IMR-90 (cell line): Measurements from ENCODE around the gene JAKMIP2. TPM values are rescaled to one million over a fixed set of nuclear protein-coding genes. Genes with fewer than 3 reads are reported as not detected.

Experiments used
- ATAC-seq: fragments of 200-7000 bp; cut with Tn5 transposase; 2 replicates; pipeline ENCODE4 v1.9.1; 2020; ENCODE audit warnings: low read depth, mild to moderate bottlenecking, moderate library complexity
- BruUV-seq: library from RNA; stranded (reverse); fragments of 400-500 nt; replicated peaks from 2 replicates; lab custom pipeline; 2021; lab: Mats Ljungman, UMichigan
- CTCF ChIA-PET: fragments of 300-600 bp; formaldehyde crosslinking; extraction: SDS; loops from one replicate; lab custom pipeline; 2021; ENCODE audit warnings: antibody characterized with exemption; lab: Yijun Ruan, JAX
- POLR2A ChIA-PET: fragments of 300-600 bp; sonication (Branson Sonifier 250); formaldehyde crosslinking; loops from one replicate; lab custom pipeline; 2022; ENCODE audit warnings: antibody characterized with exemption; ENCODE audit not compliant: unreplicated experiment; lab: Charles Lee
- DNase-seq: peaks from one replicate; pipeline ENCODE4 v3.0.0; 2013
- H2AFZ ChIP-seq: replicated peaks from 2 replicates; pipeline ENCODE3; 2013; ENCODE audit warnings: low read length, mild to moderate bottlenecking; ENCODE audit not compliant: poor library complexity
- H2AK5ac ChIP-seq: 2 replicates; pipeline ENCODE4 v1.6.1; 2013; ENCODE audit warnings: low read depth, low read length, inconsistent platforms
- H2AK9ac ChIP-seq: replicated peaks from 2 replicates; pipeline ENCODE3; 2013; ENCODE audit warnings: mild to moderate bottlenecking, low read depth, low read length, moderate library complexity; ENCODE audit not compliant: poor library complexity
- H2BK120ac ChIP-seq: 2 replicates; pipeline ENCODE4 v1.6.1; 2013; ENCODE audit warnings: low read depth, low read length, inconsistent platforms
- H2BK15ac ChIP-seq: 3 replicates; pipeline ENCODE4 v1.6.1; 2013; ENCODE audit warnings: low read depth, low read length, inconsistent platforms
- H2BK20ac ChIP-seq: 2 replicates; pipeline ENCODE4 v1.6.1; 2013; ENCODE audit warnings: low read depth, mild to moderate bottlenecking, inconsistent platforms, low read length, moderate library complexity
- H2BK5ac ChIP-seq: 2 replicates; pipeline ENCODE4 v1.6.1; 2013; ENCODE audit warnings: mild to moderate bottlenecking, low read depth, low read length, inconsistent platforms; ENCODE audit not compliant: poor library complexity, severe bottlenecking
- H3K14ac ChIP-seq: replicated peaks from 2 replicates; pipeline ENCODE4 v1.6.1; 2013; ENCODE audit warnings: low read depth, low read length, inconsistent platforms
- H3K18ac ChIP-seq: 2 replicates; pipeline ENCODE4 v1.6.1; 2013; ENCODE audit warnings: low read depth, low read length, control low read depth
- H3K23ac ChIP-seq: 2 replicates; pipeline ENCODE4 v1.6.1; 2013; ENCODE audit warnings: low read depth, low read length, inconsistent platforms
- H3K27ac ChIP-seq: 2 replicates; pipeline ENCODE4 v1.5.1; 2013; ENCODE audit warnings: mild to moderate bottlenecking, control low read depth, low read length; ENCODE audit not compliant: insufficient read depth
- H3K27me3 ChIP-seq: 2 replicates; pipeline ENCODE4 v1.6.1; 2013; ENCODE audit warnings: low read length; ENCODE audit not compliant: control insufficient read depth, insufficient read depth
- H3K36me3 ChIP-seq: 2 replicates; pipeline ENCODE4 v1.6.1; 2013; ENCODE audit warnings: low read length, mixed read lengths; ENCODE audit not compliant: control insufficient read depth, insufficient read depth
- H3K4ac ChIP-seq: 2 replicates; pipeline ENCODE4 v1.6.1; 2013; ENCODE audit warnings: low read depth, low read length, inconsistent platforms
- H3K4me1 ChIP-seq: 2 replicates; pipeline ENCODE4 v1.6.1; 2013; ENCODE audit warnings: low read length, mixed read lengths; ENCODE audit not compliant: control insufficient read depth, insufficient read depth
- H3K4me2 ChIP-seq: 2 replicates; pipeline ENCODE4 v1.6.1; 2013; ENCODE audit warnings: low read depth, mild to moderate bottlenecking, control low read depth, low read length, moderate library complexity
- H3K4me3 ChIP-seq: 2 replicates; pipeline ENCODE4 v1.5.1; 2013; ENCODE audit warnings: low read depth, mild to moderate bottlenecking, control low read depth, low read length, moderate library complexity; ENCODE audit not compliant: insufficient read depth
- H3K56ac ChIP-seq: 2 replicates; pipeline ENCODE4 v1.6.1; 2013; ENCODE audit warnings: low read length, inconsistent platforms; ENCODE audit not compliant: insufficient read depth; ENCODE audit errors: extremely low read depth
- H3K79me1 ChIP-seq, 2 experiments: 2 replicates each; pipeline ENCODE4 v1.6.1; 2013; ENCODE audit warnings: low read length in 2 of 2, inconsistent platforms in 1 of 2, low read depth in 1 of 2
- H3K9ac ChIP-seq: 2 replicates; pipeline ENCODE4 v1.6.1; 2013; ENCODE audit warnings: low read depth, low read length, control low read depth
- H3K9me1 ChIP-seq: 2 replicates; pipeline ENCODE4 v1.6.1; 2013; ENCODE audit warnings: low read length, inconsistent platforms; ENCODE audit not compliant: insufficient read depth
- H3K9me3 ChIP-seq: 2 replicates; pipeline ENCODE4 v1.6.1; 2013; ENCODE audit warnings: low read length; ENCODE audit not compliant: control insufficient read depth, insufficient read depth
- H4K20me1 ChIP-seq: 2 replicates; pipeline ENCODE4 v1.6.1; 2013; ENCODE audit warnings: low read length, inconsistent platforms; ENCODE audit not compliant: insufficient read depth
- H4K5ac ChIP-seq: 2 replicates; pipeline ENCODE4 v1.6.1; 2013; ENCODE audit warnings: mild to moderate bottlenecking, low read depth, low read length, control low read depth
- H4K8ac ChIP-seq, 2 experiments: 2 replicates each; pipeline ENCODE4 v1.6.1; 2013; ENCODE audit warnings: low read depth in 2 of 2, low read length in 2 of 2, control low read depth in 1 of 2, inconsistent platforms in 1 of 2
- H4K91ac ChIP-seq: 2 replicates; pipeline ENCODE4 v1.6.1; 2013; ENCODE audit warnings: low read depth, low read length, inconsistent platforms; ENCODE audit not compliant: insufficient read depth
- CHD1 ChIP-seq: IDR thresholded peaks from 2 replicates; pipeline ENCODE4 v1.6.1; 2012; ENCODE audit warnings: low read depth, low read length, improper control_type of control experiment
- CTCF ChIP-seq: conservative IDR thresholded peaks from 2 replicates; pipeline ENCODE4 v1.5.1; 2012; ENCODE audit warnings: mild to moderate bottlenecking, low read depth, low read length, improper control_type of control experiment
- ELK1 ChIP-seq: fragments of 150-350 bp; IDR thresholded peaks from 2 replicates; pipeline ENCODE4 v1.6.1; 2016; ENCODE audit warnings: low read depth, mild to moderate bottlenecking, low read length, moderate library complexity, borderline replicate concordance
- MAZ ChIP-seq: IDR thresholded peaks from 2 replicates; pipeline ENCODE4 v1.6.1; 2012; ENCODE audit warnings: low read depth, mild to moderate bottlenecking, low read length, improper control_type of control experiment, moderate library complexity, borderline replicate concordance
- MXI1 ChIP-seq: IDR thresholded peaks from 2 replicates; pipeline ENCODE4 v1.6.1; 2012; ENCODE audit warnings: low read depth, mild to moderate bottlenecking, low read length, moderate library complexity, borderline replicate concordance
- SMC3 ChIP-seq: fragments of 150-350 bp; IDR thresholded peaks from 2 replicates; pipeline ENCODE4 v1.6.1; 2016; ENCODE audit warnings: low read depth, mild to moderate bottlenecking, antibody characterized with exemption, low read length, moderate library complexity
- WGBS, 2 experiments: methylation state at CpG; one replicate each; pipeline versions ENCODE4 v1.1.5 to v1.1.7; 2013; ENCODE audit warnings: missing lambda C conversion rate in 2 of 2; ENCODE audit not compliant: insufficient read length in 1 of 2; ENCODE audit errors: extremely low coverage in 2 of 2; 5-methylcytosine and 5-hydroxymethylcytosine counted together
- dilution Hi-C: fragments of 300-500 bp; cut with HindIII; formaldehyde crosslinking; loops from one replicate; pipeline ENCODE4 v1.14.3; 2018; ENCODE audit warnings: low sequenced_read_pairs; ENCODE audit not compliant: unreplicated experiment
- in situ Hi-C: fragments of 300-500 bp; cut with MboI; formaldehyde crosslinking; loops from 3 replicates; pipeline ENCODE4 v1.14.3; 2019; ENCODE audit warnings: low sequenced_read_pairs, inconsistent platforms, mixed read lengths
- intact Hi-C: fragments of 100-400 bp; cut with micrococcal nuclease; formaldehyde crosslinking; loops from 2 replicates; pipeline ENCODE4 v1.10.0; 2022
- polyA plus RNA-seq, 3 experiments: library from polyadenylated mRNA; depleted of rRNA; stranded (reverse); fragments of >200 nt; gene quantifications; 2 replicates each; pipeline ENCODE4 v1.2.3, GENCODE V29; 2012; ENCODE audit warnings: low replicate concordance in 1 of 3
- total RNA-seq: library from RNA; depleted of rRNA; stranded (reverse); fragments of >200 nt; gene quantifications from 2 replicates; pipeline ENCODE4 v1.2.3, GENCODE V29; 2012

JAKMIP2 gene
- total and polyA plus RNA-seq, 2 of the 4 experiments (the other 2 are of a cell fraction), result under 0.01 TPM; not detected in 1

GRCh38 chr5:147689426-147689825 lies 93.1 kb downstream of the JAKMIP2 start:
- TF ChIP-seq CTCF, result no peak
- TF ChIP-seq CHD1, result no peak
- TF ChIP-seq MXI1, result no peak
- TF ChIP-seq ELK1, result no peak
- TF ChIP-seq MAZ, result no peak
- TF ChIP-seq SMC3, result no peak
- POLR2A ChIA-PET, result no interaction called here
- CTCF ChIA-PET, result interaction anchor here (0.5 kb wide), 1 partner anchor 36 kb away, joined by 3 read pairs; no protein-coding TSS in a partner anchor

More at GRCh38 chr5:147689426-147689825, 93.1 kb downstream of the JAKMIP2 start:
- no peak overlapping the region for H4K5ac ChIP-seq
- H3K36me3 ChIP-seq, result no peaks in the 10 kb centered on the region
- H2AK5ac ChIP-seq, result no peak overlapping the region
- no peaks in the 10 kb centered on the region for H3K9me1 ChIP-seq
- no peak overlapping the region for H3K14ac ChIP-seq
- H4K20me1 ChIP-seq, result no peaks in the 10 kb centered on the region
- intact Hi-C loops, result no loop called here
- no peaks in the 10 kb centered on the region for H3K27me3 ChIP-seq
- no TSS peak for BruUV-seq
- DNase-seq, result no peak
- dilution Hi-C loops, result no loop called here
- no peak overlapping the region for H2BK20ac ChIP-seq
- no peak overlapping the region for H4K91ac ChIP-seq
- no peak overlapping the region for H2BK15ac ChIP-seq
- H4K8ac ChIP-seq, result no peak overlapping the region
- H3K18ac ChIP-seq, result no peak overlapping the region
- no peak overlapping the region for H3K4me2 ChIP-seq
- H3K23ac ChIP-seq, result no peak overlapping the region
- no peak overlapping the region for H2AFZ ChIP-seq
- ATAC-seq, result no peak
- H3K79me1 ChIP-seq, result no peaks in the 10 kb centered on the region
- in situ Hi-C loops, result no loop called here
- no peak overlapping the region for H3K9ac ChIP-seq
- H3K9me3 ChIP-seq, result no peaks in the 10 kb centered on the region
- no peak overlapping the region for H2BK120ac ChIP-seq
- no CpG with 5 or more reads among the region's 4 CpGs for whole genome bisulfite sequencing, 2 experiments
- H3K4me1 ChIP-seq, result no peaks in the 10 kb centered on the region
- no peak overlapping the region for H2AK9ac ChIP-seq
- H3K56ac ChIP-seq, result no peak overlapping the region
- H3K4ac ChIP-seq, result no peak overlapping the region
- no peak overlapping the region for H3K27ac ChIP-seq
- no peak overlapping the region for H2BK5ac ChIP-seq
- H3K4me3 ChIP-seq, result no peak overlapping the region
